ENCODE results near the gene NDFIP1.
A peak's percentile ranks its signal among the peaks of the same experiment; 100 is the strongest.

NDFIP1 gene

GRCh38 chr5:142091922-142092321 lies 16.7 kb upstream of the NDFIP1 start:
- DNase-seq (ENCODE audit: low read depth) = no peak

DNA sequence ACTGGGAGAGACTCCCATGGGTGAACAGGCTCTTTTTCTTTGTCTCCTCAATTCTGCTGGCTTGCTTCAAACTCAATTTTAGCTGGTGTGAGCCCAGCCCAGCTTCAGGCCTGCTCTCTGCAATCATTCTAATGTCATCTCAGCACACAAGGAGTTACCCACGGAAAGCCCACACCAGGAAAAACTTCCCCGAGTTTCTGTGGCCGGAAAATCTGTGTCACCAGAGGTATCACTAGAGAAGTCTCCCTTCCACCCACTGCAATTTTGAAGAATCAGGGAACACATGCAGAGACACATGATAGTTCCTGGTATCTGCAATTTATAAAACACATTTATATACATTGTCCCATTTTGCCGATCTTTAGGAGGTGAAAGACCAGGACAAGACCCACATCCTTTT lies 13.5 kb upstream of the NDFIP1 start:
- DNase-seq (ENCODE audit: low read depth) = no peak

DNA sequence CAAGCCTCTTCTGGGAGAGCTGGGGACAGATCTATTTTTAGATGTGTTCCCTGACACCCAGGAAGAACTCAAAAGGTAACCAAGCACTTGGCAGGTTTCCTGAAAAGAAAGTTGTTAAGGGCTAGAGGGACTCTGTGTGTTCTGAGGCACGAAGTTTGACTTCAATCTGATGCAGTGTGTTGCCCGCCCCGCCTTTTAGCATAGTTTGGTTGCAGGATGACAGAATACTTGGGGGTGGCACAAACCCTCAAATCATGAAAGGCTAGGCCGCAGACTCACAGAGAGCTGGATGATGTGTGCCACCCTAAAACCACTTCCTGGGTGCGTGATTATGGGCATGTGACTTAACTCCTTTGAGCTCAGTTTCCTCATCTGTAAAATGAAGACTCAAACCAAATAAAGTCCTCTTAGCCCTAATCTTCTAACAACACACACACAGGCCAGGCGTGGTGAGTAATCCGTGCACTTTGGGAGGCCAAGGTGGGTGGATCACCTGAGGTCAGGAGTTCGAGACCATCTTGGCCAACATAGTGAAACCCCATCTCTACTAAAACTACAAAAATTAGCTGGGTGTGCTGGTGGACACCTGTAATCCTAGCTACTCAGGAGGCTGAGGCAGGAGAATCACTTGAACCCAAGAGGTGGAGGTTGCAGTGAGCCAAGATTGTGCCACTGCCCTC lies 12.8 kb upstream of the NDFIP1 start:
- DNase-seq (ENCODE audit: low read depth) = no peak

GRCh38 chr5:142096382-142096781 lies 12.2 kb upstream of the NDFIP1 start:
- DNase-seq (ENCODE audit: low read depth) = no peak

DNA sequence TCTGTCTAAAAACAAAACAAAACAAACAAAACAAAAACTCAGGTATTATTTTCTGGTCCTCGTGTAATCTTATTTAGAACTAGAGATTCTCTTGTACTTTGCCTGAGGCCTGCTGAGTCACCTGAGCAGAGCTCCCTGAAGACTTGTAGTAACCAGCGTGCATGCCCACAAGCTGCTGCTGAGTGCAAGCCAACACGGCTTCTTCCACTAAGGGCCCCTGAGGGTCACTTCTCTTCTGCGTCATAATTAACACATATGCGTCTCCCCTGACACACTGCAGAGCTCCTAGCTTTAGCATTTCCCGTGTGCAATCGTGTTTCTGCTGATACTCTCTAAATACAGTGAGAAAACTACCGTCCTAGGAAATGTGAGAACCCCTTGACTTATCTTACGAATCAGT lies 10.9 kb upstream of the NDFIP1 start:
- no peak for DNase-seq (ENCODE audit: low read depth)

DNA sequence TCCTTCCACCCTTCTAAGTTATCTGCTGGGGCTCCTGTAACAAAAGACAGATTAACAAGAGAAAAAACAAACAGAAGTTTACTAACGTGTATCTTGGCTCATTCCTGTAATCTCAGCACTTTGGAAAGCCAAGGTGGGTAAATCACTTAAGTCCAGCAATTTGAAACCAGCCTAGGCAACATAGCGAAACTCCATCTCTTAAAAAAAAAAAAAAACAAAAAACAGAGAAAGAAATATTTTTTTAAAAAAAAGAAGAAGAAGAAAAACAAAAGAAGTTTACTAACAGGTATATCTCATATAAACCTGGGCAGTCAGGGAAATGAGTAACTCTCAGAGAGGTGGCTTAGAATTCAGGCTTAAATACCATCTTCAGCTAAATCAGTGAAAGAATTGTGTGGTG lies 10.3 kb upstream of the NDFIP1 start:
- no peak for DNase-seq (ENCODE audit: low read depth)

GRCh38 chr5:142098931-142099330 lies 9.6 kb upstream of the NDFIP1 start:
- no peak for DNase-seq (ENCODE audit: low read depth)

GRCh38 chr5:142100307-142100706 lies 8.3 kb upstream of the NDFIP1 start:
- no peak for DNase-seq (ENCODE audit: low read depth)

GRCh38 chr5:142102980-142103740 lies 5.4 kb upstream of the NDFIP1 start:
- DNase-seq (ENCODE audit: low read depth) = no peak

DNA sequence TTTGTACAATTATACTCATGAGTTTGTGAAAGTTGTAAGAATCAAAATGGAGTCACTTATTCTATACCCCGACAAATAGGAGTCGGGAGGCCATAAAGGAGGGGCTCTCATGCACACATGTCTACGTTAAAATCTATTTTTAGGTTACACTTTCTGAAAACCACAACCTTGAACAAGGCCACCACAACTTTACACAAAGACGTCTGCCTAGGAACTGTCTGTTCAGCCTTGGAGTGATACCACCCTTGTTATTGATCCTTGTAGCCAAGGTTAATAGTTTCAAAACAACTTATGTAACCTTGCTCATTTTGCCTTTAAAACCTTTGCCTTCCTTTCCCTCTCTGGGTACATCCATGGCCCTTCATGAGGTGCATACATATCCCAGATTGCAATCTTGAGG lies 4.1 kb upstream of the NDFIP1 start:
- no peak for DNase-seq (ENCODE audit: low read depth)

DNA sequence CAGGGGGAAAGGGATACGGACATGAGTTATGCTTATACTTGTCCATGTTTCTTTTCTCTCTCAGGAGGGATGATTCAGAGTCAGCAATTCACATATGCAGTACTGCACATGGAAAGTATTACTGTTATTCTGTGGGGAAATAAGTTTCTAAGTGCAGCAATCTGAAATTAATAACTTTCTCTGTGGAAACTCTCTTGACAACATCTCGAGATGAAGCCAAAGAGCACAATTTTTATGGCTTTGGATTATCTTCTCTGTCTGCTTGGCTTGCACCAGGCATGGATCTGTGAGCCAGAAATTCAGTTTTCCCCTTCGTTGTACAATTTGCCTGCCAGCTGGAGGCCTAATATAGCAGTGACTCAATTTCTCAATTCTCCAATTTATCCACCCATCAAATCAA lies 2.5 kb upstream of the NDFIP1 start:
- peak; percentile 72 for DNase-seq (ENCODE audit: low read depth)

DNA sequence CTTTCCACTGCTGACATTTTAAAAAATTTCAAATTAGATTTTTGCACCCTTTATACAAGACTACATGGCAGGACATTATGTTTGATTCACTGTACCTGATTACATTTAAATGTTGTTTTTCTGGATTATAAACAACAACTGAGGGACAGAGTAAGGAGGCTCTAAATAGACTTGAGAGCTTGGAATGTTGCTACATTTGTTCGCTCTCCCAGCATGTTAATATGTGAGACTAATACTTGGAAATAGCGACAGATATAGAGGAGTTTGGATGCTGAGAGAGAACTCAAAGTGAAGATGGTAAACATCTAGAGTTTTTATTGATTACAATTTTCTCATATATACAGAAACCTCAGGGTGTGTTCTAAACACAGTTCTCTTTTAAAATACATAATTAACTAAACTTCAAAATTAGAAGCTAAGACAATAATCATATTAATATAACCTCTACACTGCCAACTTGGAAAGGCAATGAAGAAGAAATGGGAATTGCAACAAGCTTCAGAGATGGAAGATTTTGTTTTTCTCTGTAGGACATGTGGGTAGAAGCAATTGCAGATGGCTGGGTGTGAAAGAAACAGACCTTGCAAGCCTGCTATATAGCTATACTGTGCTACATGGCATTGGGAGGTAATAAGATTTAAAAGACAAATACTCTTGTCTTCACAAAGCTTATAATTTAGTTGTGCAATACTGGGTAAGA lies 1.4 kb upstream of the NDFIP1 start:
- DNase-seq (ENCODE audit: low read depth) = no peak

DNA sequence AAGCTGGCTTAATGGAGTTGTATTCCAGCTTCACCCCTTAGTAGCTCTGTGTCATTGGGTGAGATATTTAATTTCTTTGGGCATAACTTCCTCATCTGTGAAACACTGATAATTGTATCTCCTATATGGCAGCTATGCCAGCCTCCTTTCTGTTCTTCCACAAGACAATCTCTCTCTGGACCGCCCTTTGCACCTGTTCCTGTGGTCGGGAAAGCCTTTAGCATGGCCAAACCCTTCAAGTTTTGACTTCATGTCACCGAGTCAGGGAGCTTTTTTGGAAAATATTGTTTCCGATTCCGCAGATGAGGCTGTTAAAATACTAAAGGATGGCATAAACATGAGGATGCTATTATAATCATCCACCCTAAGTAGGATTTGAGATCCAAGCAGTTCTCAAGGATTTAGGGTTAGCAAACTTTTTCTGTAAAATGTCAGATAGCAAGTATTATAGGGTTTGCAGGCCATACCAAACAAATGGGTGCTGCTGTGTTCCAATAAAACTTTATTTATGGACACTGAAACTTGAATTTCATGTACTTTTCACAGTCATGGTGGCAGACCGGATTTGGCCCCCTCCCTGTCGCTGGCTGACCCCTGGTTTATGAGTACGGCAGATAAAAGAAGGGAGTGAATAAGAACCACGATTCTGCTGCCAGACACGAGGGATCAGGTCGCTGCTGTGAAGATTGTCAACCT lies 695 bp upstream of the NDFIP1 start:
- DNase-seq (ENCODE audit: low read depth) = no peak

GRCh38 chr5:142109331-142110045 lies 909 bp downstream of the NDFIP1 start:
- no peak for DNase-seq (ENCODE audit: low read depth)

DNA sequence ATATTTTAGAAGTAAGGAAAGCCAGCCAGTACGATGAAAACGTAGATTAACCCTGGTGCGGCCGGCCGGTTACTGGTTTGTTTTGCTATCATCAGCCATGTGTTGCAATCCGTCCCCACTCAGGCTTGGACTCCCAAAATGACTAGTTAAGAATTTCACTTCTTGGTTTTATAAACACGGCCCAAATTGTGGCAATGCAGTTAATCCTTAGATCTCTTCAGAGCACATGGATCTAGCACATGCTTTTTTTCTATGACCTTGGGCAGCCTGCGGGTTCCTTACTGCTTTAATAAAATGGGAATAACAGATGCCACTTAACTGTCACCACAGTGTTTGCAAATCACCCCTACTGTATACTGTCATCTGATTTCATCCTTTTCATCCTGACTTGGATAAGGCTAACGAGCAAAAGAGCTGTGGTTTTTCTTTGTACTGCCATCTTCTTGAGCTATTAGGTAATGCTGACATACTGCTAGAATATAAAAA lies 1.5 kb downstream of the NDFIP1 start:
- peak; percentile 46 for DNase-seq (ENCODE audit: low read depth)

- no peak for DNase-seq (ENCODE audit: low read depth)
Measured at GRCh38 chr5:142110988-142111687, 2.6 kb downstream of the NDFIP1 start.

DNA sequence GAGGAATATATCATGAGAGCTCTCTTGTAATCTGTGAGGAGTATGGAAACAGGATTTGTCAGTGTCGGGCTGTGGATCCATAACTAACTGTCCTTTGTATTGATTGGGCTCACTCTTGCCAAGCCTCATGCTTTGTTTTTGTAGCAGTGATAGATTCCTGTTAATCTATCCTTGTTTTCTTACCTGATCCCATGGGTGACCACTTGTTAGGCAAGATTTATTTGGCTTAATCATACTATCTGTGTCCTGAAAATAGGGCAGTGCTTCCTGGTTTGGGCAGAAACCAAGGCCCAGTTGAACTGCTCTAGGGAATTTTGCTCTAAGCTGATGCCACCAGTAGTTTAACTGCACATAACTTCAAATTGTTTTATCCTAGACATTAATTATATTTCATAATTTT lies 6.1 kb downstream of the NDFIP1 start:
- DNase-seq (ENCODE audit: low read depth) = no peak

- DNase-seq (ENCODE audit: low read depth) = no peak
Measured at GRCh38 chr5:142115937-142116614, 7.5 kb downstream of the NDFIP1 start.

DNA sequence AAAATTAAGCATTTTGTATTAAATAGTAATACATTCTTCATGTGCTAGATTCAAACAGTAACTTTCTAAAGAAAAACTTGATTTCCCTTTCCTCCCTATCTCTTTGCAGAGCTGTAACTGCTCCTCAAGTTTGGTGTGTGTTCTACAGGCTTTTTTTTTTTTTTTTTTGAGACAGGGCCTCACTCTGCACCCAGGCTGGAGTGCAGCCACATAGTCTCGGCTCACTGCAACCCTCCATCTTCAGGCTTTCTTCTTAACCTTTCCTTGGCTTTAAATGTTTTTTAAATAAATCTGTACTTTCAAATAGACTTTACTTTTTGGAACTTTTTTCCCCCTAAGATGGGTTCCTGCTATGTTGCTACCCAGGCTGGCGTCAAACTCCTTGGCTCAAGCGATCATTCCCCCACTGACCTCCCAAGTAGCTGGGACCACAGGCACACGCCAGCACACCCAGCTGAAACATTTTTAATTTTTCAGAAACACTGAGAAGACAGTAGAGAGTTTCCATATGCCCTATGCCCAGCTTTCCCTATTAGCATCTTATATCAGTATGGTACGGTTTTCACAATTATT lies 9.1 kb downstream of the NDFIP1 start:
- DNase-seq (ENCODE audit: low read depth) = no peak

GRCh38 chr5:142118155-142118686 lies 9.6 kb downstream of the NDFIP1 start:
- DNase-seq (ENCODE audit: low read depth) = no peak

Measured in fibroblast of the conjunctiva (primary cell).